OCI-LY7 (cell line): ENCODE results near the gene GSG1L.

Experiments used
- EZH2phosphoT487 ChIP-seq: fragments of 200-600 bp; sonication (generic); IDR thresholded peaks from 2 replicates; pipeline ENCODE4 v1.6.1; 2018; ENCODE audit warnings: low read depth, borderline replicate concordance, mild to moderate bottlenecking, mixed run types, antibody characterized with exemption, low read length, moderate library complexity, mixed read lengths
- TF ChIP-seq, protein P1 (sequence below): fragments of 200-600 bp; sonication (generic); conservative IDR thresholded peaks from 2 replicates; pipeline ENCODE4 v1.5.1; 2014; ENCODE audit warnings: mild to moderate bottlenecking, antibody characterized with exemption, low read length, moderate library complexity, mixed read lengths

DNA sequence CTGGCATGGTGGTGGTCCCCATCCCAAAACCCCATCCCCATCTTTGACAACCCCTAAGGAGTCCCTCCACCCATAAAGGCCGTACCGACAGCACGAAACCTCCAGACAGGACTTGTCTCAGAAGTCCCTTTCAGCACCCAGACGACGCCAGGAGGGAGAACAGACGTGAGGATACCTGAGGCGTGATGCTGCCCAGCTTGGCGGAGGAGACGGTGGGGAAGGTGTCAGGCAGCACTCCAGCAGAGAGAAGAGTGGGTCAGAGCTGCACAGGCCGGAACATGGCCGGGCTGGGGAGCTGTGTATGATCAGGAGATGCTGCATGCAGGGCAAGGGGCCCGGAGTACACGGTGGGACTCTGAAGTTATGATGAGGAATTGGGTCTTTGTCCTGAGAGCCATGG is 244.2 kb downstream of the GSG1L start:
- TF ChIP-seq, protein P1, sequence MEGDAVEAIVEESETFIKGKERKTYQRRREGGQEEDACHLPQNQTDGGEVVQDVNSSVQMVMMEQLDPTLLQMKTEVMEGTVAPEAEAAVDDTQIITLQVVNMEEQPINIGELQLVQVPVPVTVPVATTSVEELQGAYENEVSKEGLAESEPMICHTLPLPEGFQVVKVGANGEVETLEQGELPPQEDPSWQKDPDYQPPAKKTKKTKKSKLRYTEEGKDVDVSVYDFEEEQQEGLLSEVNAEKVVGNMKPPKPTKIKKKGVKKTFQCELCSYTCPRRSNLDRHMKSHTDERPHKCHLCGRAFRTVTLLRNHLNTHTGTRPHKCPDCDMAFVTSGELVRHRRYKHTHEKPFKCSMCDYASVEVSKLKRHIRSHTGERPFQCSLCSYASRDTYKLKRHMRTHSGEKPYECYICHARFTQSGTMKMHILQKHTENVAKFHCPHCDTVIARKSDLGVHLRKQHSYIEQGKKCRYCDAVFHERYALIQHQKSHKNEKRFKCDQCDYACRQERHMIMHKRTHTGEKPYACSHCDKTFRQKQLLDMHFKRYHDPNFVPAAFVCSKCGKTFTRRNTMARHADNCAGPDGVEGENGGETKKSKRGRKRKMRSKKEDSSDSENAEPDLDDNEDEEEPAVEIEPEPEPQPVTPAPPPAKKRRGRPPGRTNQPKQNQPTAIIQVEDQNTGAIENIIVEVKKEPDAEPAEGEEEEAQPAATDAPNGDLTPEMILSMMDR, result no peak
- TF ChIP-seq EZH2phosphoT487, result no peak
